Effector memory CD8-positive, alpha-beta T cell (primary cell): ENCODE results near the gene SLC32A1.

Experiments
- ATAC-seq: fragments of 150-1000 bp; cut with Tn5 transposase; replicated peaks from 2 replicates; pipeline ENCODE4 v1.10.0; 2021; ENCODE audit warnings: mild to moderate bottlenecking, moderate library complexity
- DNase-seq, 3 experiments: peaks; one replicate each; pipeline ENCODE4 v3.0.0; 2021
- H3K27ac Mint-ChIP-seq, 2 donors: one replicate each; pipeline ENCODE4 v1.8.0; 2022; ENCODE audit warnings: mild to moderate bottlenecking in 2 of 2, mixed read lengths in 2 of 2, moderate library complexity in 2 of 2
- H3K27me3 Mint-ChIP-seq, 2 donors: one replicate each; pipeline ENCODE4 v1.8.0; 2022; ENCODE audit warnings: mixed read lengths in 2 of 2
- H3K36me3 Mint-ChIP-seq: one replicate; pipeline ENCODE4 v1.8.0; 2022; ENCODE audit warnings: mild to moderate bottlenecking, moderate library complexity, mixed read lengths; ENCODE audit not compliant: insufficient read depth
- H3K4me1 Mint-ChIP-seq, 2 donors: one replicate each; pipeline ENCODE4 v1.8.0; 2022; ENCODE audit warnings: low read depth in 2 of 2, mixed read lengths in 2 of 2
- H3K4me3 Mint-ChIP-seq, 2 donors: one replicate each; pipeline ENCODE4 v1.8.0; 2022; ENCODE audit warnings: mild to moderate bottlenecking in 2 of 2, mixed read lengths in 2 of 2, moderate library complexity in 2 of 2
- H3K9me3 Mint-ChIP-seq, 2 donors: one replicate each; pipeline ENCODE4 v1.8.0; 2022; ENCODE audit warnings: mixed read lengths in 2 of 2
- total RNA-seq, 9 experiments: gene quantifications; one replicate each; lab custom pipeline; 2026; lab: John Stamatoyannopoulos, UW

SLC32A1 gene
- total RNA-seq: 0 to 0.25 (median 0) reads per million in 9 experiments

GRCh38 chr20:38723848-38724625, at the start of gene SLC32A1:
Gene SLC32A1, plus strand, starts transcription at chr20:38724486. Its CDS starts 239 bp downstream, at chr20:38724725.
- DNase-seq (no peak), ATAC-seq (peak; percentile 23)
- Mint-ChIP-seq H3K27ac (no peak within 1 kb of the TSS), H3K4me1 (peaks cover 30 to 47% of the 10 kb centered on the region in 2 donors), H3K27me3 (peaks cover 84 to 100% of the 10 kb centered on the region in 2 donors), H3K9me3 (no peaks in the 10 kb centered on the region), H3K36me3 (peaks cover 32% of the 10 kb centered on the region), H3K4me3 (peak within 1 kb of the TSS; percentile 59 to 72)

- ATAC-seq (no peak), DNase-seq (no peak)
- Mint-ChIP-seq H3K27me3 (peaks cover 5 to 36% of the 10 kb centered on the region in 2 donors), H3K27ac (peak overlapping the region in 1 of 2 donors; percentile 91), H3K4me1 (peaks cover 5 to 11% of the 10 kb centered on the region in 2 donors), H3K9me3 (no peaks in the 10 kb centered on the region), H3K36me3 (peaks cover 10% of the 10 kb centered on the region), H3K4me3 (peak overlapping the region; percentile 85 to 88)
These were observed 49.5 kb upstream of the SLC32A1 start for GRCh38 chr20:38674765-38675133.

- H3K27me3 Mint-ChIP-seq: peaks cover 18 to 31% of the 10 kb centered on the region in 2 donors
These were observed 47.7 kb upstream of the SLC32A1 start for GRCh38 chr20:38676576-38676975.

GRCh38 chr20:38680500-38681306, 43.6 kb upstream of the SLC32A1 start:
- Mint-ChIP-seq H3K27ac (no peak overlapping the region), H3K4me3 (no peak overlapping the region), H3K27me3 (peaks cover 54 to 60% of the 10 kb centered on the region in 2 donors), H3K36me3 (peaks cover 8% of the 10 kb centered on the region), H3K4me1 (no peaks in the 10 kb centered on the region), H3K9me3 (no peaks in the 10 kb centered on the region)
- DNase-seq (peak; percentile 19 to 28 (median 23)), ATAC-seq (peak; percentile 36)

More at GRCh38 chr20:38676576-38676975, 47.7 kb upstream of the SLC32A1 start:
- no peak for ATAC-seq
- no peak for DNase-seq
- H3K9me3 Mint-ChIP-seq: no peaks in the 10 kb centered on the region
- no peak overlapping the region for H3K27ac Mint-ChIP-seq
- H3K4me1 Mint-ChIP-seq: peaks cover 5 to 11% of the 10 kb centered on the region in 2 donors
- peaks cover 10% of the 10 kb centered on the region for H3K36me3 Mint-ChIP-seq
- H3K4me3 Mint-ChIP-seq: no peak overlapping the region

GRCh38 chr20:38685271-38685670, 39.0 kb upstream of the SLC32A1 start:
- no peak for ATAC-seq
- Mint-ChIP-seq H3K27ac (no peak overlapping the region), H3K9me3 (no peaks in the 10 kb centered on the region), H3K36me3 (peaks cover 3% of the 10 kb centered on the region), H3K4me1 (no peaks in the 10 kb centered on the region), H3K27me3 (peaks cover 93 to 99% of the 10 kb centered on the region in 2 donors), H3K4me3 (no peak overlapping the region)
- DNase-seq: no peak

GRCh38 chr20:38685853-38686473, 38.3 kb upstream of the SLC32A1 start:
- H3K4me3 Mint-ChIP-seq: no peak overlapping the region
- no peak overlapping the region for H3K27ac Mint-ChIP-seq
- H3K36me3 Mint-ChIP-seq: peaks cover 3% of the 10 kb centered on the region
- H3K9me3 Mint-ChIP-seq: no peaks in the 10 kb centered on the region
- DNase-seq: peak; percentile 22 to 37 (median 33)
- H3K4me1 Mint-ChIP-seq: no peaks in the 10 kb centered on the region
- no peak for ATAC-seq
- peaks cover 87 to 94% of the 10 kb centered on the region in 2 donors for H3K27me3 Mint-ChIP-seq

GRCh38 chr20:38692436-38693411, 31.6 kb upstream of the SLC32A1 start:
- ATAC-seq: peak; percentile 43
- H3K4me1 Mint-ChIP-seq: no peaks in the 10 kb centered on the region
- H3K27me3 Mint-ChIP-seq: peaks cover 37 to 47% of the 10 kb centered on the region in 2 donors
- H3K9me3 Mint-ChIP-seq: peaks cover 0 to 7% of the 10 kb centered on the region in 2 donors
- H3K4me3 Mint-ChIP-seq: no peak overlapping the region
- no peak overlapping the region for H3K27ac Mint-ChIP-seq
- H3K36me3 Mint-ChIP-seq: no peaks in the 10 kb centered on the region
- peak; percentile 37 to 51 (median 40) for DNase-seq

- ATAC-seq (no peak), DNase-seq (no peak)
- Mint-ChIP-seq H3K9me3 (peaks cover 0 to 7% of the 10 kb centered on the region in 2 donors), H3K27ac (no peak overlapping the region), H3K27me3 (peaks cover 5 to 36% of the 10 kb centered on the region in 2 donors), H3K4me1 (no peaks in the 10 kb centered on the region), H3K4me3 (no peak overlapping the region), H3K36me3 (no peaks in the 10 kb centered on the region)
These were observed 27.0 kb upstream of the SLC32A1 start for GRCh38 chr20:38697306-38697705.

- H3K9me3 Mint-ChIP-seq: peaks cover 0 to 7% of the 10 kb centered on the region in 2 donors
- H3K4me1 Mint-ChIP-seq: no peaks in the 10 kb centered on the region
- no peak overlapping the region for H3K27ac Mint-ChIP-seq
- no peak overlapping the region for H3K4me3 Mint-ChIP-seq
- H3K27me3 Mint-ChIP-seq: peaks cover 0 to 45% of the 10 kb centered on the region in 2 donors
- no peak for DNase-seq
- no peak for ATAC-seq
- H3K36me3 Mint-ChIP-seq: no peaks in the 10 kb centered on the region
These were observed 25.7 kb upstream of the SLC32A1 start for GRCh38 chr20:38698541-38698940.

GRCh38 chr20:38700141-38700540, 24.1 kb upstream of the SLC32A1 start:
- peaks cover 0 to 46% of the 10 kb centered on the region in 2 donors for H3K27me3 Mint-ChIP-seq

GRCh38 chr20:38700926-38701325, 23.4 kb upstream of the SLC32A1 start:
- Mint-ChIP-seq H3K27ac (no peak overlapping the region), H3K27me3 (peaks cover 0 to 41% of the 10 kb centered on the region in 2 donors), H3K9me3 (no peaks in the 10 kb centered on the region), H3K4me3 (no peak overlapping the region), H3K4me1 (no peaks in the 10 kb centered on the region), H3K36me3 (no peaks in the 10 kb centered on the region)
- DNase-seq (no peak), ATAC-seq (no peak)

More at GRCh38 chr20:38700141-38700540, 24.1 kb upstream of the SLC32A1 start:
- Mint-ChIP-seq H3K36me3 (no peaks in the 10 kb centered on the region), H3K4me1 (no peaks in the 10 kb centered on the region), H3K27ac (no peak overlapping the region), H3K9me3 (no peaks in the 10 kb centered on the region), H3K4me3 (no peak overlapping the region)
- DNase-seq (no peak), ATAC-seq (no peak)

- Mint-ChIP-seq H3K4me3 (no peak overlapping the region), H3K9me3 (no peaks in the 10 kb centered on the region), H3K4me1 (no peaks in the 10 kb centered on the region), H3K27ac (no peak overlapping the region), H3K36me3 (no peaks in the 10 kb centered on the region), H3K27me3 (peaks cover 18 to 43% of the 10 kb centered on the region in 2 donors)
- ATAC-seq (no peak), DNase-seq (no peak)
These were observed 20.8 kb upstream of the SLC32A1 start for GRCh38 chr20:38703526-38703925.
